GM23248 (cell line): ENCODE results near the gene HLA-B. TPM values are rescaled to one million over a fixed set of nuclear protein-coding genes. Genes with fewer than 3 reads are reported as not detected.

Experiments used
- DNase-seq: peaks from one replicate; pipeline ENCODE4 v3.0.0-alpha.2; 2015
- H2AFZ ChIP-seq: fragments of 200-600 bp; sonication (generic); 2 replicates; pipeline ENCODE4 v1.6.1; 2016; ENCODE audit warnings: antibody characterized with exemption
- H3F3A ChIP-seq: fragments of 200-600 bp; sonication (generic); 2 replicates; pipeline ENCODE4 v1.6.1; 2016; ENCODE audit warnings: mild to moderate bottlenecking, antibody characterized with exemption, mixed run types; ENCODE audit not compliant: insufficient read depth
- H3K27ac ChIP-seq: fragments of 200-600 bp; sonication (generic); 2 replicates; pipeline ENCODE4 v1.5.1; 2016; ENCODE audit warnings: mild to moderate bottlenecking
- H3K27me3 ChIP-seq: fragments of 200-600 bp; sonication (generic); replicated peaks from 2 replicates; pipeline ENCODE4 v1.6.1; 2016; ENCODE audit warnings: mild to moderate bottlenecking; ENCODE audit not compliant: insufficient read depth
- H3K36me3 ChIP-seq: fragments of 200-600 bp; sonication (generic); 2 replicates; pipeline ENCODE4 v1.6.1; 2016; ENCODE audit warnings: low read depth, mild to moderate bottlenecking
- H3K4me1 ChIP-seq: fragments of 200-600 bp; sonication (generic); 2 replicates; pipeline ENCODE4 v1.6.1; 2016; ENCODE audit warnings: mild to moderate bottlenecking; ENCODE audit not compliant: insufficient read depth
- H3K4me2 ChIP-seq: fragments of 200-600 bp; sonication (generic); one replicate; pipeline ENCODE4 v1.6.1; 2016; ENCODE audit warnings: mild to moderate bottlenecking; ENCODE audit not compliant: unreplicated experiment
- H3K4me3 ChIP-seq: fragments of 200-600 bp; sonication (generic); 2 replicates; pipeline ENCODE4 v1.5.1; 2016; ENCODE audit warnings: mild to moderate bottlenecking
- H3K79me2 ChIP-seq: fragments of 200-600 bp; sonication (generic); 2 replicates; pipeline ENCODE4 v1.6.1; 2016; ENCODE audit warnings: mild to moderate bottlenecking; ENCODE audit not compliant: insufficient read depth
- H3K9ac ChIP-seq: fragments of 200-600 bp; sonication (generic); 2 replicates; pipeline ENCODE4 v1.6.1; 2016; ENCODE audit warnings: mild to moderate bottlenecking
- H3K9me2 ChIP-seq: fragments of 200-600 bp; sonication (generic); 2 replicates; pipeline ENCODE4 v1.6.1; 2016; ENCODE audit warnings: mixed run types, mild to moderate bottlenecking, moderate library complexity; ENCODE audit not compliant: insufficient read depth
- H3K9me3 ChIP-seq: fragments of 200-600 bp; sonication (generic); one replicate; pipeline ENCODE4 v1.6.1; 2017; ENCODE audit warnings: low read depth
- H4K20me1 ChIP-seq: fragments of 200-600 bp; sonication (generic); 2 replicates; pipeline ENCODE4 v1.6.0; 2016; ENCODE audit not compliant: insufficient read depth
- EZH2 ChIP-seq: fragments of 200-600 bp; sonication (generic); IDR thresholded peaks from 2 replicates; pipeline ENCODE4 v1.6.1; 2018; ENCODE audit warnings: antibody characterized with exemption, mild to moderate bottlenecking; ENCODE audit not compliant: insufficient read depth, poor library complexity, severe bottlenecking
- EZH2phosphoT487 ChIP-seq: fragments of 200-600 bp; sonication (generic); IDR thresholded peaks from 2 replicates; pipeline ENCODE4 v1.6.1; 2018; ENCODE audit warnings: antibody characterized with exemption, moderate library complexity, mild to moderate bottlenecking, low read depth; ENCODE audit not compliant: insufficient read depth
- WGBS, 2 experiments: methylation state at CpG; one replicate each; pipeline ENCODE4 v1.1.6; 2015 to 2017; ENCODE audit warnings: low lambda C conversion rate in 2 of 2, low coverage in 1 of 2; ENCODE audit errors: missing lambda C conversion rate in 2 of 2; 5-methylcytosine and 5-hydroxymethylcytosine counted together
- in situ Hi-C: fragments of 300-500 bp; cut with MboI; formaldehyde crosslinking; loops from 2 replicates; pipeline ENCODE4 v1.15.0; 2020
- polyA plus RNA-seq: library from polyadenylated mRNA; unstranded; fragments of >200 nt; fragmentation: Nextera tagmentation; extraction: Ambion mirVana; gene quantifications from 2 replicates; pipeline ENCODE4 v1.2.1, GENCODE V29; 2016
- total RNA-seq: library from RNA; depleted of rRNA; stranded (reverse); fragments of >200 nt; shearing (Covaris generic); gene quantifications from 2 replicates; pipeline ENCODE4 v1.2.3, GENCODE V29; 2014

The HLA-B gene
- total and polyA plus RNA-seq, 2 experiments from 2014 or later, result 87.9 to 192 TPM

DNA sequence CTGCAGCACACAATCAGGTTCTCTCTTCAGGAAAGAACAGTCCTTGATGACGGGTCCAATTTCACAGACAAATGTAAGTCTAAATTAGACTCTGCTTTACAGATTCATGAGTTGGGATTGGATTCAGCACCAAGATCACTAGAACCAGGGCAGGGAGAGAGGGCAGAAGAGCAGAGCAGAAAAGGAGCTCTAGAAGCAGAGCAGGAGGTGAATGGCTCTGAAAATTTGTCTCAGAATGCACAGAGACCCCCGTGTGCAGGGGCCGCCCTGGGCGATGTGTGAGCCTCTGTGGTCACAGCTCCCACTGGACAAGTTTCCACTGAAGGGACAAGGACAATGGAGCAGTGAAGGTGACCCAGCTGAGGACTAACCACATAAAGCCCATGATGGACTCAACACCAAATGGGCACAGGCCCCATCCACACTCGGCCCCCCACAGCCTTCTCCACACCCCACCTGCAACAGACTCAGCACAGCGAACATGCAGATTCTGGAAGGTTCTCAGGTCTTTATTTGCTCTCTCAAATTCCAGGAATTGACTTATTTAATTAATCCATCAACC lies 3.5 kb downstream of the HLA-B start:
- Histone ChIP-seq H3K4me1 (no peaks in the 10 kb centered on the region), H4K20me1 (no peaks in the 10 kb centered on the region), H3K79me2 (no peaks in the 10 kb centered on the region), H3K9me3 (no peaks in the 10 kb centered on the region), H3K4me3 (no peak overlapping the region), H3K36me3 (no peaks in the 10 kb centered on the region), H3F3A (no peaks in the 10 kb centered on the region), H2AFZ (no peak overlapping the region), H3K4me2 (no peak overlapping the region), H3K9me2 (no peaks in the 10 kb centered on the region), H3K27ac (no peak overlapping the region), H3K27me3 (peaks cover 1% of the 10 kb centered on the region; the same call in 1 of the 2 replicates), H3K9ac (no peak overlapping the region)
- DNase-seq, result no peak
- in situ Hi-C loops, result no loop called here
- no peak for TF ChIP-seq EZH2phosphoT487
- no peak for TF ChIP-seq EZH2
- WGBS, 2 experiments, result 58% methylated on average over 6 of the region's 6 CpGs

DNA sequence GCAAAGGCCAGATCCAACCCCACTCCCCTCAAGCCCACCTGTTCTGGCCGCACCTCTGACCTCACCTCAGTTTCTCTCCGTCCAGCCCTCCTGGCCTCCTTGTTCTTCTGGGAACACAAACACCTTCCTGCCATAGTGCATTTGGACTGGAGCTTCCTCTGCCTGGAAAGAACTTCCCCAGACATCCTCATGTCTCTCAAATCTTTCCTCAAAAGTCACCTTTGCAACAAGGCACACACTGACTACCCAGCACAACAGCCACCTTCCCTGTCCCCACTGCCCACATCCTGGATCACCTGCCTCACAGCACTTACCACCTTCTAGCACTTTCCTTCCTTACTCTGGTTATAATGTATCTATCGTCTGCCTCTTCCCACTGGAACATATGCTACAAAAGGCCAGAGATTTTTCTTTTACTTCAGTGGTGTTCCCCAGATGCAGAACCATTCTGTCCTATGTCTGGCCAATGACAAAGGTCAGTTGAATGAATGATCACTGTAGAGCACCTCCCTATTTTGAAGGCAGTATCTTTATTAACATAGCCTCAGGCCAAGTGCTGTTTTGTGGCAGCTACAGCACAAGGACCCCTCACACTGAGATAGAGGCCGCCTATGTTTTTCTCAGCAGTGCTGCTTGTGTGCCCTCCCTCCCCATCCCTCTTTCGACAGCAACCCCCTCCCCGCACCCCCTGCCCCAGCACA lies 4.1 kb downstream of the HLA-B start:
- TF ChIP-seq EZH2 (no peak), EZH2phosphoT487 (no peak)
- in situ Hi-C loops, result no loop called here

GRCh38 chr6:31352310-31352682 lies 4.7 kb downstream of the HLA-B start:
- H3F3A ChIP-seq, result no peaks in the 10 kb centered on the region
- H3K4me1 ChIP-seq, result no peaks in the 10 kb centered on the region
- no peak overlapping the region for H2AFZ ChIP-seq
- 52 to 60% methylated on average over 8 of the region's 8 CpGs for WGBS, 2 experiments
- H3K9me2 ChIP-seq, result no peaks in the 10 kb centered on the region
- no peaks in the 10 kb centered on the region for H3K36me3 ChIP-seq
- no peaks in the 10 kb centered on the region for H3K9me3 ChIP-seq
- H3K4me3 ChIP-seq, result no peak overlapping the region
- no peaks in the 10 kb centered on the region for H3K27me3 ChIP-seq
- H3K27ac ChIP-seq, result no peak overlapping the region
- no peaks in the 10 kb centered on the region for H3K79me2 ChIP-seq
- no peak for TF ChIP-seq EZH2
- TF ChIP-seq EZH2phosphoT487, result no peak
- H4K20me1 ChIP-seq, result no peaks in the 10 kb centered on the region
- H3K4me2 ChIP-seq, result no peak overlapping the region
- no peak overlapping the region for H3K9ac ChIP-seq
- DNase-seq, result no peak
- in situ Hi-C loops, result no loop called here

More for the DNA sequence above, 4.1 kb downstream of the HLA-B start:
- no peak for DNase-seq
- Histone ChIP-seq H3K9me2 (no peaks in the 10 kb centered on the region), H3K9me3 (no peaks in the 10 kb centered on the region), H3K36me3 (no peaks in the 10 kb centered on the region), H3K9ac (no peak overlapping the region), H2AFZ (no peak overlapping the region), H3F3A (no peaks in the 10 kb centered on the region), H3K4me1 (no peaks in the 10 kb centered on the region), H4K20me1 (no peaks in the 10 kb centered on the region), H3K79me2 (no peaks in the 10 kb centered on the region), H3K4me2 (no peak overlapping the region), H3K27ac (no peak overlapping the region), H3K27me3 (no peaks in the 10 kb centered on the region), H3K4me3 (no peak overlapping the region)
- 61 to 68% methylated on average over 6 of the region's 6 CpGs for WGBS, 2 experiments

GRCh38 chr6:31351401-31352309 lies 5.3 kb downstream of the HLA-B start:
- Histone ChIP-seq H3K4me1 (no peaks in the 10 kb centered on the region), H3K27me3 (peaks cover 3% of the 10 kb centered on the region; the same call in 1 of the 2 replicates), H2AFZ (no peak overlapping the region), H3K79me2 (no peaks in the 10 kb centered on the region), H3F3A (no peaks in the 10 kb centered on the region), H3K9me2 (no peaks in the 10 kb centered on the region), H3K36me3 (no peaks in the 10 kb centered on the region), H3K27ac (no peak overlapping the region), H3K9me3 (no peaks in the 10 kb centered on the region), H3K9ac (no peak overlapping the region), H4K20me1 (no peaks in the 10 kb centered on the region), H3K4me3 (no peak overlapping the region), H3K4me2 (no peak overlapping the region)
- TF ChIP-seq EZH2phosphoT487, result no peak
- TF ChIP-seq EZH2, result no peak
- in situ Hi-C loops, result no loop called here
- no peak for DNase-seq
- WGBS, 2 experiments, result 36% methylated on average over 8 of the region's 8 CpGs
